RWPE2 (cell line): Measurements from ENCODE around the gene SLC1A3.

ENCODE experiments used
- ATAC-seq: fragments of 200-7000 bp; cut with Tn5 transposase; 3 replicates; pipeline ENCODE4 v1.9.1; 2021; ENCODE audit warnings: low read depth
- DNase-seq: peaks from one replicate; pipeline ENCODE4 v3.0.0-alpha.2; 2020; ENCODE audit warnings: low spot score
- H3K27ac ChIP-seq: fragments of 450-650 bp; 2 replicates; pipeline ENCODE4 v1.5.1; 2017; ENCODE audit warnings: mild to moderate bottlenecking; ENCODE audit not compliant: poor library complexity, severe bottlenecking
- H3K27me3 ChIP-seq: fragments of 250-450 bp; sonication (Bioruptor Pico); 2 replicates; pipeline ENCODE4 v1.5.1; 2021; ENCODE audit warnings: mild to moderate bottlenecking, moderate library complexity; ENCODE audit not compliant: insufficient read depth, poor library complexity, severe bottlenecking
- H3K36me3 ChIP-seq: fragments of 250-450 bp; sonication (Bioruptor Pico); 2 replicates; pipeline ENCODE4 v1.5.1; 2020; ENCODE audit warnings: low read depth, mild to moderate bottlenecking, moderate library complexity
- H3K4me1 ChIP-seq: fragments of 250-450 bp; sonication (Bioruptor Pico); 2 replicates; pipeline ENCODE4 v1.5.1; 2021; ENCODE audit warnings: mild to moderate bottlenecking, moderate library complexity; ENCODE audit not compliant: insufficient read depth, poor library complexity, severe bottlenecking
- H3K4me3 ChIP-seq: fragments of 250-450 bp; sonication (Bioruptor Pico); 2 replicates; pipeline ENCODE4 v1.5.1; 2021; ENCODE audit warnings: mild to moderate bottlenecking, moderate library complexity; ENCODE audit not compliant: severe bottlenecking
- H3K9me3 ChIP-seq: fragments of 250-450 bp; sonication (Bioruptor Pico); 2 replicates; pipeline ENCODE4 v1.5.1; 2021; ENCODE audit warnings: mild to moderate bottlenecking, moderate library complexity; ENCODE audit not compliant: severe bottlenecking
- CTCF ChIP-seq: fragments of 450-650 bp; IDR thresholded peaks from one replicate; pipeline ENCODE4 v1.5.1; 2017; ENCODE audit warnings: mild to moderate bottlenecking, moderate library complexity; ENCODE audit not compliant: poor library complexity, severe bottlenecking

SLC1A3 gene

GRCh38 chr5:36701085-36701698 lies 94.8 kb downstream of the SLC1A3 start:
- no peak for ATAC-seq
- H3K4me1 ChIP-seq: no peaks in the 10 kb centered on the region
- H3K4me3 ChIP-seq: no peak overlapping the region
- H3K9me3 ChIP-seq: no peaks in the 10 kb centered on the region
- DNase-seq: no peak
- H3K27me3 ChIP-seq: no peaks in the 10 kb centered on the region
- H3K36me3 ChIP-seq: no peaks in the 10 kb centered on the region
- H3K27ac ChIP-seq: no peak overlapping the region
- TF ChIP-seq CTCF: no peak

DNA sequence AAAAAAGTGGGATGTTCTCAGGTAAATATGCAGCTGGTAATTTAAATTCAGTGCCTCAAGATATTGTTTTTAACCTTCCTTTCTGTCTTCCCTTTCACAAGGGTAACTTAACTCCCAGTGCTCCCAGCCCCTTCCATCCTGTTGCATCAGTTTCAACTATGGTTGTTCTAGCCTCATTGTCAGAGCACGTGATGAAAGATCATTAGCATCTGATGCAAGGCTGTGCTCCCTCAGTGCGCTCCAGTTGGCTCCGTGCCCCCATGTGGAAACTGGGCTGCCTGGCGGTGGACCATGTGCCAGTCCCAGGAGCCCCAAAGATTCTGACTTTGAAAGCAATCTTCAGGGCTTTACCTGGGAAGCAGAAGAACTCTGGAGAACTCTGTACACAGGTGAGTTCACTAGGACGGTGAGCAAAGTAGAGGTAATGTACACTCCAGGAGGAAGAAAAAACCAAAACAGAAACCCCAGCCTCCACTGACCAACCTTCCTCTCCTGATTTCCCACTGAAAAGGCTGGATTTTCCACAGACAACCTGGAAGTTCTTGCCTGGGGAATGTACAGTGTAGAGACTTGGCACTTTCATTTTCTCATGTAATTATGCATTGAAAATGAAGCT lies 96.9 kb downstream of the SLC1A3 start:
- no peak for TF ChIP-seq CTCF
- ATAC-seq: no peak; the same call in 2 of the 3 replicates

DNA sequence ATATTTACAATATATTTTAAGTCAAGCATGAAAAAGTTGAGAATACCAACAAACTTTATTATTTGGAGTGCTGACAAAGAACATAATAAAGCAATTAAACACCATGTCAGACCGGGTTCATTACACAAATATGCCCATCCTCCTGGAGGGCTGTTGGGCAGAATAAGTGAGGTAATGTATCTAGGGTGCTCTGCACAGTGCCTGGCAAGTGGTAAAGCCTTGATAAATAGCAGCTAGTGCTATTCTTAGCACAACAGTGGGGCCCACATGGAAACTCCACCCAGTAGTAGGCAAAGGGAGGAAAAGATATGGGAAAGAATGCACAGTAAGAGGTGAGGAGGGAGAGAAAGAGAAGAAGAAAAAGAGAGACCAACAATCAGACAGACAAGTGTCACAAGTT lies 97.7 kb downstream of the SLC1A3 start:
- H3K4me3 ChIP-seq: no peak overlapping the region
- H3K27ac ChIP-seq: no peak overlapping the region
- H3K36me3 ChIP-seq: no peaks in the 10 kb centered on the region
- DNase-seq: no peak
- no peaks in the 10 kb centered on the region for H3K9me3 ChIP-seq
- H3K4me1 ChIP-seq: no peaks in the 10 kb centered on the region
- H3K27me3 ChIP-seq: no peaks in the 10 kb centered on the region
- no peak for TF ChIP-seq CTCF
- ATAC-seq: no peak

More for the DNA sequence above, 96.9 kb downstream of the SLC1A3 start:
- H3K4me1 ChIP-seq: no peaks in the 10 kb centered on the region
- no peaks in the 10 kb centered on the region for H3K27me3 ChIP-seq
- no peak for DNase-seq
- H3K9me3 ChIP-seq: no peaks in the 10 kb centered on the region
- no peaks in the 10 kb centered on the region for H3K36me3 ChIP-seq
- H3K4me3 ChIP-seq: no peak overlapping the region
- no peak overlapping the region for H3K27ac ChIP-seq

GRCh38 chr5:36705055-36705454 lies 98.6 kb downstream of the SLC1A3 start:
- Histone ChIP-seq H3K27me3 (no peaks in the 10 kb centered on the region), H3K9me3 (no peaks in the 10 kb centered on the region), H3K4me1 (no peaks in the 10 kb centered on the region), H3K27ac (no peak overlapping the region), H3K4me3 (no peak overlapping the region), H3K36me3 (no peaks in the 10 kb centered on the region)
- TF ChIP-seq CTCF: no peak
- ATAC-seq (no peak), DNase-seq (no peak)

- no peak for DNase-seq
- no peak for ATAC-seq
- Histone ChIP-seq H3K9me3 (no peaks in the 10 kb centered on the region), H3K4me3 (no peak overlapping the region), H3K27ac (no peak overlapping the region), H3K27me3 (no peaks in the 10 kb centered on the region), H3K36me3 (no peaks in the 10 kb centered on the region), H3K4me1 (no peaks in the 10 kb centered on the region)
- no peak for TF ChIP-seq CTCF
Observed at GRCh38 chr5:36706662-36707061, 100.3 kb downstream of the SLC1A3 start.
